Amygdala (tissue), 56 donors: Measurements from ENCODE around the gene ENTR1.
A peak's percentile ranks its signal among the peaks of the same experiment; 100 is the strongest.
"Not testable (repeated sequence)": the region's sequence is repeated elsewhere in the genome, so short reads cannot be mapped to it uniquely, and the experiment has no call there.

Experiments
- DNase-seq, 56 donors: peaks; one replicate each; lab custom pipeline; 2025; lab: John Stamatoyannopoulos, UW

The ENTR1 gene

DNA sequence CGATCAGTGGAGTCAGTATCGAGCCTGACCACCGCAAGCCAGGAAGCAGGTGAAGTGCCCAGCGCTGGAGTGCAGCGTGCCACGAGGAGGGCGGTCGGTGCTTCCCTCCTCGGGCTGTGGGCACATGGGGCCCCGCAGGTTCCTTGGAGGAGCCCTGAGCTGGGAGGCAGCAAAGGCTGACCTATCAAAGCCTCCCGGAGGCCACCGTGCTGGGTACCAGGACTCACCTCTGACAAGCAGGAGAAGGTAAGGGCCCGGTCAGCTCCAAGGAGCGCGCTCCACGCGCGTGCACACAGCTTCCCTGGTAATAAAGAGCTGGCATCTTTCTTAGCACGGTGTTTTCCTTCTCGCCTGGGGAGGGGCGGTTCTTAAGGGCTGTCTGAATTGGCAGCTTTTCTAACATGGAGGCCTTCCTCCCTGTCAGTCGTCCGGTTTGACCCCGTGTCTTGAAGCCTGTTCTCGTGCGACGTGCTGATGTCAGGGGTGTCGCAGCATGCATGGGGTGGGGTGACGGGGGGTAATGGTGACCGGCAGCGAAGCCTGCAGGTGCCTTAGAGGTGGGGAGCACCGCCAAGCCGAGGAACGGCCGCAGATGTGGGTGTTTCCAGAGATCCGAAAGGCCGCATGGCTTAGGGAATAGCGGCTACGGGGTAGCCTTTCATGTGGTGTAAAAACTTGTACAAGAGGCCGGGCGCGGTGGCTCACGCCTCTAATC lies 13.2 kb upstream of the ENTR1 start:
- no peak for DNase-seq

GRCh38 chr9:136422876-136423275 lies 12.5 kb upstream of the ENTR1 start:
- no peak for DNase-seq

GRCh38 chr9:136421791-136422190 lies 11.4 kb upstream of the ENTR1 start:
- no peak for DNase-seq

DNA sequence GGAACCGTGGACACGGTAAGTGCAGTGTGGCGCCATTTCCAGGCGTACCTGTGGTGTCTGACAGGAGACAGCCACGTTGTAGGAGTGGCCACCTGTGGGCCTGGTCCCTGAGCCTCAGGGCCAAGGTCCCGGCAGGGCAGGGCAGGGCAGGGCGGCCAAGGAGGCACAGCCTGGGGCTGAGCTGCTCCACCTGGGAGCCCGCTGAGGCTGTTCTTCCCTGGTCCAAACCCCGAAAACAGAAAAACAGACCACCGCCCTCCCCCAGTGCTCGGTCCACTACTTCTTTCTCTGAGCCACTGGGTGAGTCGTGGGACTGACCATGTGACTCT lies 8.6 kb upstream of the ENTR1 start:
- DNase-seq: no peak

DNA sequence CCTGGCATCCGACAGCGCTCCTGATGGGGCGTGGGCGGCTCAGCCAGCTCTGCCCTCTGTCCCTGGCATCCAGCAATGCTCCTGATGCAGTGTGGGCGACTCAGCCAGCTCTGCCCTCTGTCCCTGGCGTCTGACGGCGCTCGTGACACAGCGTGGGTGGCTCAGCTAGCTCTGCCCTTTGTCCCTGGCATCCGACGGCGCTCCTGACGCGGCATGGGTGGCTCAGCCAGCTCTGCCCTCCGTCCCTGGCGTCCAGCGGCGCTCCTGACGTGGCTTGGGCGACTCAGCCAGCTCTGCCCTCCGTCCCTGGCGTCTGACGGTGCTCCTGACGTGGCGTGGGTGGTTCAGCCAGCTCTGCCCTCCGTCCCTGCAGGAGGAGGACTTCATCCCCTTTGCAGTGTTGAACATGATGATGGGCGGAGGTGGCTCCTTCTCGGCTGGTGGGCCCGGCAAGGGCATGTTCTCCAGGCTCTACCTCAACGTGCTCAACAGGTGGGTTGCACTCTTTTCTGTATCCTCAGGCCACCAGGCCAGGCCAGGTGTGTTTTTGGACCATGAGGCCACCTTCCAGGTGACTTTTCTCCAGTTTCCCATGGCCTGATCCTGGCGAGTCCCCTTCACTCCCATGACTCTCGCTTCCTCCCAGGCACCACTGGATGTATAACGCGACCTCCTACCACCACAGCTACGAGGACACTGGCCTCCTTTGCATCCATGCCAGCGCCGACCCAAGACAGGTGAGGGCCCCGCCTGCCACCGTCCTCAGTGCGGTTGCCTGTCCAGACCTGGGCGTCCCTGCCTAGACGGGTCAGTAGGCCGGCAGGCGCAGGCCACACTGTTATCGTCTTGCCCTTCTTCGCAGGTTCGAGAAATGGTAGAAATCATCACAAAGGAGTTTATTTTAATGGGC lies 8.0 kb upstream of the ENTR1 start:
- DNase-seq: no peak

- no peak for DNase-seq
These were observed 6.5 kb upstream of the ENTR1 start for GRCh38 chr9:136416914-136417313.

DNA sequence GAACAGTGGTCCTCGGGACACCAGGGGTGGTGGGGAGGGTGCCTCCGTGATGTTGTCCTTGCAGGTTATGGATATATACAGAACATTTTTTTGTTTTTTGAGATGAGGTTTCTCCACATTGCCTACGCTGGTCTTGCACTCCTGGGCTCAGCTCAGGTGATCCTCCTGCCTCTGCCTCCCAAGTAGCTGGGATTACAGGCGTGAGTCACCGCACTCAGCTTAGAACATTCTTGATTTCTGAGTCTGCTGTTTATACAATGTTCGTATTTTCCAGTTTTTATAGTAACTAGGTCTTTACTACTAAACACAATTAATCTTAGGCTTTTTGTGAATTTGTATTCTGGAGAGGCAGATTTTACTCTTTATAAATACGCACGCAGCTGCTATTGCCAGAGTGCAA lies 6.0 kb upstream of the ENTR1 start:
- DNase-seq: no peak

- peak in 9 of 56 donors; percentile 8 to 39 (median 18) for DNase-seq
These were observed 2.5 kb upstream of the ENTR1 start for GRCh38 chr9:136412962-136413361.

- no peak for DNase-seq
These were observed 964 bp upstream of the ENTR1 start for GRCh38 chr9:136411378-136411777.

DNA sequence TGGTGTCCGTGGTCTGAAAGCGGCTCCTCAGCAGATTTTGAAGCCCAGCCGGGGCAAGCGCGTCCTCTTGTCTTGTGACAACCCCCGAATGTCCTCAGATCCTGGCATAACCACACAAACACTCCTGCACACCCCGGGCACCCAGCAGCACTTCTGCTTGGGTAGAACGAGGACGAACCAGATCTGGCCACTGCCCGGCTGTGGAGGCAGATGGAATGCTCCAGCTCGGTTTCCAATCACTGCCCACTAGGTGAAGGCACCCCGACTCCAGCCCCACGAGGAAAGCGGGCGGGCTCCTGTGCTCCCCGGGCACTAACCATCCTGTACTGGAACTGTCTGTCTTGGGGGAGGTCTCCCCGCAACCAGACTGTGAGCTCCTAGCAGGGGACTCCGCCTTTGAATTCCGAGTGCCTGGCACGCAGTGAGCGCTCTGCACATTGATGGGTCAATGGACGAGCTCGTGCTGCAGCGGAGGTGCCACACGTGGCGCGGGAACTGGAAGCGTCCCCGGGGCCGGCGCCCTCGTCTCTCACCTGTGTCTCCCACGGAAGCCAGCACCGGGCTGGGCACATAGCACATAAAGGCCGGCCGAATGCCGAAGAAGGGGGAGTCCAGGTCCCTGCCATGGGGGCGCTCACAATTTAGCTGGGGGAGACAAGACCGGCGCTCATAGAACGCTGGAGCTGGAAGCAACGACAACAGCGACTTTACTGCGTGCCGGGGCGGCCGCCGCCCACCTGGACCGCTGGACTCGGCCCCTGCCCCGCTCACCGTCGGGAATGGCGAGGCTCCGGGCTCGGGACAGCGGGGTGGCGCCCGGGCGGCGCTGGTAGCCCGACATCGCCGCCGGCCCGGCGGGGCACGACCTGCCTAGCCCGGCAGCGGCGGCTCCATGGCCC lies 608 bp downstream of the ENTR1 start:
- DNase-seq: peak in 10 of 56 donors; percentile 13 to 37 (median 30)

GRCh38 chr9:136407911-136408310 lies 2.5 kb downstream of the ENTR1 start:
- no peak for DNase-seq

DNA sequence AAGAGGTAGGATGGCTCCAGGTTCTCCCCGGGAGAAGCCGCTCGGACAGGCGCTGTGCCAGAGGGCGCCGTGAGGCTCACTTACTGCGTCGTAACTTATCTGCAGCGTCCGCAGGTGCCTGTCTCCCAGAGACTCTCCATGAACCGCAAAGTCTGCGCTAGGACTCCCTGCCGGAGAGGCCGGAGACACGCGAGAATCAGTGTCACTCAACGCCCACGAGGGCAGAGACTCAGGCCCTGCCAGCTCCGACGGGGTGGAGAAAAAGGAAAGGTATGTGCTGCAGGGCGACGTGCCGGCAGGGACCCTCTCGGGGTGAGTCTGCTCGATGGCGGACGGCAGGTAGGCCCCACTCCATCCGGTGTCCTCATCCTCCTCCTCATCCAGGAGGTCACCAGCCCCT lies 3.4 kb downstream of the ENTR1 start:
- not testable (repeated sequence) for DNase-seq

DNA sequence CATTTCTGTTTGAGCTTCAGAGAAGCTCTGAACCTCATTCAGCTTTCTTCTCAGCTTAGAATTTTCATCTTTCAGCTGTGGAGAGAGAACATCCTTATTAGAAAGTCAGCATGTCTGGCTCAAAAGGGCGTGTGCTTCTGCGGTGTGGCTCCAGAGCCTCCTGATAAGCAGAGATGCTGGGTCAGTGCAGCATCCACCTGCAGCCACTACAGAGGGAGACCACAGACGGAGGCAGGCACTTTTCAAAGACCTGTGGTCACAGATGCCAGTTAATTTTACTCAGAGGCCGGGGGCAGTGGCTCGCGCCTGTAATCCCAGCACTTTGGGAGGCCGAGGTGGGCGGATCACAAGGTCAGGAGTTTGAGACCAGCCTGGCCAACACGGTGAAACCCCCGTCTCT lies 4.5 kb downstream of the ENTR1 start:
- not testable (repeated sequence) for DNase-seq

DNA sequence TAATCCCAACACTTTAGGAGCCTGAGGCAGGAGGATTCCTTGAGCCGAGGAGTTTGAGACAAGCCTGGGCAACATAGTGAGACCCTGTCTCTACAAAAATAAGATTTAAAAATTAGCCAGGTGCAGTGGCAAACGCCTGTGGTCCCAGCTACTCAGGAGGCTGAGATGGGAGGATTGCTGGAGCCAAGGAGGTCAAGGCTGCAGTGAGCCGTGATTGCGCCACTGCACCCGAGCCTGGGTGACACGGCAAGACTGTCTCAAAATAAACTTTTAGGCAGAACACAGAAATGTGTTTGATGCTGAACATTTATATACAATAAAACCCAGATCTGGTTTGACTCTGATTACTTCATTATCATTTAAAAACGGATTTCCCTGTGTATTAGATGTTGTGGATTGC lies 4.9 kb downstream of the ENTR1 start:
- DNase-seq: no peak

DNA sequence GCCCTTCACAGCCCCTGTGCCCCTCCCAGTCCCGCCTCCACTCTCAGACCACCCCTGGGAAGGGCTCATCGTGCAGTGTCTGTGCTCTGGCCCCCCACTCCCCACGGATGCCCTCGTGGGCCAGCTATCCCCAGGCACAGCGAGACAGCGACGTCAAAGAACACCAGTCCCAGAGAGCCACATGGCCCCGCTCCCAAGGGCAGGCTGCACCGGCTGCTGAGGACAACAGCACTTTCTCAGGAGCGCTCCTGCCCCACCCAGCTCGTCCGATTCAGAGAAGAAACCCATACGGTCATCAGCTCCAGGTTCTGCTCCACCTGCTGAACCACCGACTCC lies 5.6 kb downstream of the ENTR1 start:
- DNase-seq: no peak

GRCh38 chr9:136403915-136404800 lies 6.3 kb downstream of the ENTR1 start:
- DNase-seq: no peak

DNA sequence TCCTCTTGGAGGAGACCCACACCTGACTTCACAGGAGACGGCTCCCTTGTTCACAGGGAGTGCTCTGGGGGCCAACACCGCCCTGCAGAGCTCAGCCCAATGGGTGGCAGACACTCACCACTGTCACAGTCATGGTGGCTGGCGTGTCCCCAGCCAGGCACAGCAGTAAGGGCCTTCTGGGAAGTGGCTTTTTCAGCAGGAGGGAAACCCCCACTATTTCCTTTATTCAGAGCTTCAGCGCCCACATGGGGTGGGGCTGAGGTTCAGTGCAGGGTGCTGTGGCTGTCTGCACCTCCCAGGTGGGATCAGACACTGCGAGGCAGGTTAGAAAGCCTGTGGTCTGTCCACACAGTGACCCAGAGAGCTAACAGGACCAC lies 6.9 kb downstream of the ENTR1 start:
- no peak for DNase-seq

- no peak for DNase-seq
These were observed 8.3 kb downstream of the ENTR1 start for GRCh38 chr9:136402067-136402466.

GRCh38 chr9:136401173-136401922 lies 9.1 kb downstream of the ENTR1 start:
- no peak for DNase-seq
